ENCODE results near the gene MAP4K2. TPM values are rescaled to one million over a fixed set of nuclear protein-coding genes. Genes with fewer than 3 reads are reported as not detected.

The MAP4K2 gene
- total and polyA plus RNA-seq, 2 of the 13 experiments (the other 11 are each of a cell fraction or from before 2014, with no cell fraction given): 8.3 to 17.6 TPM

DNA sequence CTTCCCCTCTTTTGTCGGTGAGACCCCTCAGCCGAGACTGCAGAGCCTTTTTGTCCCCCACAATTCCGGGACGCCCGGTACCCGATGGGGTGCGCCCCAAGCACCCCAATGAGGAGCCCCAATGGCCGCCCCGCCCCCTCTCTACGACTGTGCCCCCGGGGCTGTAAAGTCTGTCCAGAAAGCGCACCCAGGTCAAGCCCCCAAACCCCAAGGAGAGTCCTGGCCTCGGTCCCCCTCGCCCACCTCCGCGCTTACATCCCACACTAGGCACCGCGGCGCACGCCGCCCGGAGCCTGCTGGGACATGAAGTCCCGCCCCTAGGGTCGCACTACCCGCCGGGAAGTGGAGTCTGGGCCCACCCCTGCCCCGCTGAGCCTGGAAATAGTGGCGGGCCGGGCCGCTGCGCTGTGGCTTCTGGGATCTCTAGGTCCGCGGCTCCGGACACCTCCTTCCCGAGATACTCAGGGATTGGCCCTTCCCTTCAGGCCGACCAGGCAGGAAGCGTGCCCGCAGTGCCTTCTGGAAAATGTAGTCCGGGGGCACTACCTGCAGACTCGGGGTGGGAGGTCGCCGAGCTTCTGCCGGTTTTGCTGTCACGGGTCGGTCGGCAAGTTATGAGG, 7.4 kb upstream of the MAP4K2 start, which contains the start of gene MEN1 (continued):
- peak; percentile 92 for TF ChIP-seq NR2C2 (CRISPR knock-in tag; IDR thresholded peaks at IDR 0.05; ENCODE audit: borderline replicate concordance)
- TF ChIP-seq, protein P1, sequence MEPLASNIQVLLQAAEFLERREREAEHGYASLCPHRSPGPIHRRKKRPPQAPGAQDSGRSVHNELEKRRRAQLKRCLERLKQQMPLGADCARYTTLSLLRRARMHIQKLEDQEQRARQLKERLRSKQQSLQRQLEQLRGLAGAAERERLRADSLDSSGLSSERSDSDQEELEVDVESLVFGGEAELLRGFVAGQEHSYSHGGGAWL (CRISPR knock-in tag; IDR thresholded peaks at IDR 0.05): peak; percentile 34; the same call in 1 of the 2 replicates
- 0 out of 2 replicates have a peak, but pooled peaks have one; percentile 39 for TF ChIP-seq ZNF513 (CRISPR knock-in tag; conservative IDR thresholded peaks at IDR 0.05)
- TF ChIP-seq HCFC1 (IDR thresholded peaks at IDR 0.05; ENCODE audit: low read depth, low read length): peak; percentile 87
- TF ChIP-seq FOXA3 (CRISPR knock-in tag; IDR thresholded peaks at IDR 0.05): peak; percentile 5; the same call in 1 of the 2 replicates
- no peak for TF ChIP-seq SMARCC2 (IDR thresholded peaks at IDR 0.05)
- 0 out of 2 replicates have a peak, but pooled peaks have one; percentile 2 for TF ChIP-seq CREB1 (IDR thresholded peaks at IDR 0.05)
- peak; percentile 80 for TF ChIP-seq CREB1 (CRISPR knock-in tag; IDR thresholded peaks at IDR 0.05)
- peak; percentile 54; the same call in 1 of the 2 replicates for TF ChIP-seq SALL1 (CRISPR knock-in tag; IDR thresholded peaks at IDR 0.05)
- TF ChIP-seq, protein P2, sequence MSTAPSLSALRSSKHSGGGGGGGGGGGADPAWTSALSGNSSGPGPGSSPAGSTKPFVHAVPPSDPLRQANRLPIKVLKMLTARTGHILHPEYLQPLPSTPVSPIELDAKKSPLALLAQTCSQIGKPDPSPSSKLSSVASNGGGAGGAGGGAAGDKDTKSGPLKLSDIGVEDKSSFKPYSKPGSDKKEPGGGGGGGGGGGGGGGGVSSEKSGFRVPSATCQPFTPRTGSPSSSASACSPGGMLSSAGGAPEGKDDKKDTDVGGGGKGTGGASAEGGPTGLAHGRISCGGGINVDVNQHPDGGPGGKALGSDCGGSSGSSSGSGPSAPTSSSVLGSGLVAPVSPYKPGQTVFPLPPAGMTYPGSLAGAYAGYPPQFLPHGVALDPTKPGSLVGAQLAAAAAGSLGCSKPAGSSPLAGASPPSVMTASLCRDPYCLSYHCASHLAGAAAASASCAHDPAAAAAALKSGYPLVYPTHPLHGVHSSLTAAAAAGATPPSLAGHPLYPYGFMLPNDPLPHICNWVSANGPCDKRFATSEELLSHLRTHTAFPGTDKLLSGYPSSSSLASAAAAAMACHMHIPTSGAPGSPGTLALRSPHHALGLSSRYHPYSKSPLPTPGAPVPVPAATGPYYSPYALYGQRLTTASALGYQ (CRISPR knock-in tag; IDR thresholded peaks at IDR 0.05): peak; percentile 57; the same call in 1 of the 2 replicates
- TF ChIP-seq TSC22D2 (CRISPR knock-in tag; IDR thresholded peaks at IDR 0.05; ENCODE audit: borderline replicate concordance): 0 out of 2 replicates have a peak, but pooled peaks have one; percentile 23
- peak; percentile 38; the same call in 1 of the 2 replicates for TF ChIP-seq FOXP4 (CRISPR knock-in tag; IDR thresholded peaks at IDR 0.05)
- TF ChIP-seq HOXD1 (CRISPR knock-in tag; IDR thresholded peaks at IDR 0.05): no peak
- no peak for TF ChIP-seq NR1H2 (CRISPR knock-in tag; IDR thresholded peaks at IDR 0.05; ENCODE audit: borderline replicate concordance, low read depth)
- 0 out of 2 replicates have a peak, but pooled peaks have one; percentile 46 for TF ChIP-seq BRD4 (CRISPR knock-in tag; IDR thresholded peaks at IDR 0.05)
- TF ChIP-seq MIER3 (CRISPR knock-in tag; IDR thresholded peaks at IDR 0.05; ENCODE audit: borderline replicate concordance): peak; percentile 90
- TF ChIP-seq ZNF335 (CRISPR knock-in tag; IDR thresholded peaks at IDR 0.05): peak; percentile 94
- TF ChIP-seq GMEB1 (CRISPR knock-in tag; IDR thresholded peaks at IDR 0.05; ENCODE audit: borderline replicate concordance): peak; percentile 93
- TF ChIP-seq RCOR2 (CRISPR knock-in tag; IDR thresholded peaks at IDR 0.05): no peak
- TF ChIP-seq, protein P3, sequence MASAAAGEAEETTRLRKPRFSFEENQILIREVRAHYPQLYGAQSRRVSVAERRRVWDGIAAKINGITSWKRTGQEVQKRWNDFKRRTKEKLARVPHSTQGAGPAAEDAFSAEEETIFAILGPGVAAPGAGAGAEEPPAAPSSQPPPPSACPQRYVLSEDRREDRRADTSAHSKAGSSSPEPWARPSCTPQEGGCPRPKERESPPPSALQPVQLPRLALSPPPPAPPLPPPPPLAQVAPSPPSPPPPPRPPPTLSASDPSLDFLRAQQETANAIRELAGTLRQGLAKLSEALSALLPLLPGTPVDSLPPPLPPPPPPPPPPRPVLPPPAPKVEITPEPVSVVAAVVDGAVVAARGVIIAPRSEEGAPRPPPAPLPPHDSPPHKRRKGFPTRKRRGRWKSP (CRISPR knock-in tag; IDR thresholded peaks at IDR 0.05): peak; percentile 73; the same call in 1 of the 2 replicates
- TF ChIP-seq ETV5 (CRISPR knock-in tag; IDR thresholded peaks at IDR 0.05; ENCODE audit: borderline replicate concordance): peak; percentile 72; the same call in 1 of the 2 replicates
- TF ChIP-seq ZSCAN25 (CRISPR knock-in tag; IDR thresholded peaks at IDR 0.05): no peak
